Measurements from ENCODE around the gene SLC26A9. TPM values are rescaled to one million over a fixed set of nuclear protein-coding genes. Genes with fewer than 3 reads are reported as not detected.

SLC26A9 gene
- total RNA-seq, 1 experiment from 2014 or later, result 1.0 TPM

DNA sequence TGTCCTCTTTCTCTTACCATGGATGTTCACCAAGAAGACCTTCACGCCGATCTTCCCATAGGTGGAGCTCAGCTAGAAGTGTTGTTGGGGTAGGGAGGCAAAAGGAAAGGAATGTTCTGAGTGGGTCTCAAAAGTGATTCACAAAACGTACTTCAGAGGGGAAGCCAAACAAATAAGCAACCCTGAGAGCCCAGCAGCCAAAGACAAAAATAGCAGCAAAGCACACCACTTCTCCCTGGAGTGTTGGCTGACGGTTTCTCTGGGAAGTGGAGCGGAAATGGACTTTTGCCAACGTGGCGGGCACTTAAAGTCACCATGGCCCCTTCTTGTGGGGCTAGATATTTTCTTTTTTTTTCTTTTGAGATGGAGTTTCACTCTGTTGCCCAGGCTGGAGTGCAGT, 23.1 kb downstream of the SLC26A9 start:
- H3K27me3 ChIP-seq (ENCODE audit: insufficient read depth, low read depth), result no peaks in the 10 kb centered on the region
- H3K36me3 ChIP-seq (ENCODE audit: low read depth), result no peaks in the 10 kb centered on the region
- H3K4me2 ChIP-seq, result no peak overlapping the region
- POLR2A ChIA-PET (ENCODE audit: unreplicated experiment), result interaction anchor here (0.6 kb wide), 1 partner anchor 23 kb away, joined by 8 read pairs; the partner anchor contains the start of gene SLC26A9
- CTCF ChIA-PET, result interaction anchor here (3.7 kb wide), 1 partner anchor 57 kb away, joined by 79 read pairs; no protein-coding TSS in a partner anchor
- H3K4me3 ChIP-seq, result no peak overlapping the region
- H3F3A ChIP-seq (ENCODE audit: insufficient read depth, low read depth), result no peaks in the 10 kb centered on the region
- no peaks in the 10 kb centered on the region for H3K9me3 ChIP-seq (ENCODE audit: insufficient read depth, low read depth)
- no peak overlapping the region for H2AFZ ChIP-seq
- no peak overlapping the region for H3K27ac ChIP-seq
- intact Hi-C loops (cut with micrococcal nuclease; ENCODE audit: unreplicated experiment), result no loop called here
- no peaks in the 10 kb centered on the region for H3K79me2 ChIP-seq (ENCODE audit: low read depth)
- TF ChIP-seq, protein P1, sequence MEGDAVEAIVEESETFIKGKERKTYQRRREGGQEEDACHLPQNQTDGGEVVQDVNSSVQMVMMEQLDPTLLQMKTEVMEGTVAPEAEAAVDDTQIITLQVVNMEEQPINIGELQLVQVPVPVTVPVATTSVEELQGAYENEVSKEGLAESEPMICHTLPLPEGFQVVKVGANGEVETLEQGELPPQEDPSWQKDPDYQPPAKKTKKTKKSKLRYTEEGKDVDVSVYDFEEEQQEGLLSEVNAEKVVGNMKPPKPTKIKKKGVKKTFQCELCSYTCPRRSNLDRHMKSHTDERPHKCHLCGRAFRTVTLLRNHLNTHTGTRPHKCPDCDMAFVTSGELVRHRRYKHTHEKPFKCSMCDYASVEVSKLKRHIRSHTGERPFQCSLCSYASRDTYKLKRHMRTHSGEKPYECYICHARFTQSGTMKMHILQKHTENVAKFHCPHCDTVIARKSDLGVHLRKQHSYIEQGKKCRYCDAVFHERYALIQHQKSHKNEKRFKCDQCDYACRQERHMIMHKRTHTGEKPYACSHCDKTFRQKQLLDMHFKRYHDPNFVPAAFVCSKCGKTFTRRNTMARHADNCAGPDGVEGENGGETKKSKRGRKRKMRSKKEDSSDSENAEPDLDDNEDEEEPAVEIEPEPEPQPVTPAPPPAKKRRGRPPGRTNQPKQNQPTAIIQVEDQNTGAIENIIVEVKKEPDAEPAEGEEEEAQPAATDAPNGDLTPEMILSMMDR (conservative IDR thresholded peaks at IDR 0.05), result no peak
- no peak for TF ChIP-seq EZH2 (IDR thresholded peaks at IDR 0.05; ENCODE audit: low read depth)
- H4K20me1 ChIP-seq (ENCODE audit: insufficient read depth), result no peaks in the 10 kb centered on the region
- H3K4me1 ChIP-seq (replicated peaks; ENCODE audit: insufficient read depth), result no peaks in the 10 kb centered on the region
- BruUV-seq (replicated peaks), result no TSS peak
- no peaks in the 10 kb centered on the region for H3K9me2 ChIP-seq (ENCODE audit: insufficient read depth)
- no peak for DNase-seq

DNA sequence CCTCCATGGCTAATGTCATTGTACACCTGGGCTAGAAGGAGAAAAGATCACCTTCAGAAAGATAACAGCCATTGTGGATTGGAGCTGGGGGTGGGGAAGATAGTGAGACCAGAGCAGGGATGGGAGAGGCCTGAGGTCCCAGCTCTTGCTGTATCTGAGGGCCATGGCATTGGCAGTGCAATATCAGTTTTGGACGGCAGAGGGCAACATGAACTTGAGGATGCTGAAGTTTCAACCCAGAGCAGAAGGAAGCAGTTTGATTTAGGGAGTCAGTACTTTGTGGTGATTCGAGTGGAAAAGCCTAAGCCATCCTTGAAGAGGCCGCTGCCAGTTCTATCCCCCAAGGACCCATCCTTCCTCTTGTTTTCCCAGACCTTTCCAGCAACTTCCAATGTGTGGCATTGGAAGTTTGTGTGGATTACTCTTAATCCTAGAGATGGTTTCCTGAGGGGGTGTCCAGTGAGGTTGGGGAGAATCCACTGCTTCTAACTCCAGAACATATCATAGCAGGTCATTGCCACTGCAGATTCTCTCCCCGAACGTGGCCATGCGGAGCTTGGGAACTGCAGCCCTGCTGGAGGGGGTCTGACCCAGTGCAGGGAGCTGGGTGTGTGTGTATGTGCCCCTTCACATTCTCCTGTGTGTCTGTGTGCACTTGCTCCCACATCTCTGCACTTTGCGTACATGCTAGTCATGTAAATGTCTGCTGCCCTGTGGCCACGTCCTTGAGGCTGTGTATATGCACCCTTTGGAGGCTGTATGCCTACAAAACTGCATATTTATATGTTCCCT, 24.1 kb downstream of the SLC26A9 start:
- H3K27ac ChIP-seq, result no peak overlapping the region
- H3K9me3 ChIP-seq (ENCODE audit: insufficient read depth, low read depth), result no peaks in the 10 kb centered on the region
- DNase-seq, result peak; percentile 66 to 76
- H3F3A ChIP-seq (ENCODE audit: insufficient read depth, low read depth), result no peaks in the 10 kb centered on the region
- ChIA-PET POLR2A (ENCODE audit: unreplicated experiment) (no interaction called here), CTCF (interaction anchor here (0.6 to 3.7 kb wide), 11 partner anchors 12 to 1106 kb away, joined by 3 to 79 read pairs (median 5); partner anchors contain the start of genes AVPR1B and SLC26A9)
- TF ChIP-seq, protein P1 (conservative IDR thresholded peaks at IDR 0.05), result peak; percentile 97
- no peak for TF ChIP-seq EZH2 (IDR thresholded peaks at IDR 0.05; ENCODE audit: low read depth)
- H3K79me2 ChIP-seq (ENCODE audit: low read depth), result no peaks in the 10 kb centered on the region
- no peaks in the 10 kb centered on the region for H3K36me3 ChIP-seq (ENCODE audit: low read depth)
- no TSS peak for BruUV-seq (replicated peaks)
- no peak overlapping the region for H2AFZ ChIP-seq
- no peaks in the 10 kb centered on the region for H3K4me1 ChIP-seq (replicated peaks; ENCODE audit: insufficient read depth)
- no peaks in the 10 kb centered on the region for H3K9me2 ChIP-seq (ENCODE audit: insufficient read depth)
- no peaks in the 10 kb centered on the region for H4K20me1 ChIP-seq (ENCODE audit: insufficient read depth)
- intact Hi-C loops (cut with micrococcal nuclease; ENCODE audit: unreplicated experiment), result loop anchor here (1.0 to 10.0 kb wide), 5 partner anchors 58 to 334 kb away; no protein-coding TSS in a partner anchor
- no peak overlapping the region for H3K4me3 ChIP-seq
- H3K4me2 ChIP-seq, result no peak overlapping the region
- H3K27me3 ChIP-seq (ENCODE audit: insufficient read depth, low read depth), result no peaks in the 10 kb centered on the region

DNA sequence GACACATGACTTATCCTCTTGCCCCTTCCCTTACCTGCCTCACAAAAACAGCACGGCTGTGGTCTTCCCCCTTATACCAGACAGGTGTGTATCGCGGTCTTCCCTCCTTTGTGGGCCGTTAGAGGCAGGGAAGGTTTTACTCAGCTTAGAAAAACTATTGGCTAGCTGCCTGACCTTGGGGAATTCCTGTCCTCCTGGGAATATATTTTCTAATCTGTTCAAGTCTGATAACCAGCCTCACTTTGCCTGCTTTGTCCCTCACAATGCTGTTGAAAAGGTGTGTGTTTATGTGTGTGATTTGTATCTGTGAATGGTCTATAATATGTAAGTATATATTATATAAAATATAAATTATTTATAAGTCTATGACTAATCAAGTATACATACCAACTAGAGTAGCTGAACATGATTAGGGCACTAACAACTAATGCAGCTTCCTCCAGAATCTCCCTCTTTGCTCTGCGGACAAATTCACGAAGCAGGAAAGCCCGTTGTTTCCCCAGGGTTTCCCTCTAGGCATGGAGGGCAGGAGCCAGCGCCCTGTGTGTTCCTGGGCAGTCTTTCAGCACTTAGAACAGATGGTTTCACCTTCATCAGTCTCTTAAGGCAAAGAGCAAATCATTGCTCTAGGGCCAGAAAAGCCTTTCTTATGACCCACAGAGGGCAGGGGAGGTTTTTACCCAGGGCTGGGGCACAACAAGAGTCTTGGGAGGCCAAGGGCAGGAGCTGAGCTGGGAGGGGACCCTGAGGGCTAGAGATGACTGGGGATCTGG, 25.6 kb downstream of the SLC26A9 start:
- Histone ChIP-seq H3K9me2 (ENCODE audit: insufficient read depth) (no peaks in the 10 kb centered on the region), H3K36me3 (ENCODE audit: low read depth) (no peaks in the 10 kb centered on the region), H3F3A (ENCODE audit: insufficient read depth, low read depth) (no peaks in the 10 kb centered on the region), H3K4me1 (replicated peaks; ENCODE audit: insufficient read depth) (no peaks in the 10 kb centered on the region), H3K79me2 (ENCODE audit: low read depth) (no peaks in the 10 kb centered on the region), H3K4me3 (no peak overlapping the region), H3K9me3 (ENCODE audit: insufficient read depth, low read depth) (no peaks in the 10 kb centered on the region), H4K20me1 (ENCODE audit: insufficient read depth) (no peaks in the 10 kb centered on the region), H3K27ac (no peak overlapping the region), H3K4me2 (no peak overlapping the region), H2AFZ (no peak overlapping the region), H3K27me3 (ENCODE audit: insufficient read depth, low read depth) (no peaks in the 10 kb centered on the region)
- TF ChIP-seq EZH2 (IDR thresholded peaks at IDR 0.05; ENCODE audit: low read depth), result no peak
- TF ChIP-seq, protein P1 (conservative IDR thresholded peaks at IDR 0.05), result no peak
- no peak for DNase-seq
- ChIA-PET POLR2A (ENCODE audit: unreplicated experiment) (no interaction called here), CTCF (interaction anchor here (0.6 to 3.7 kb wide), 6 partner anchors 9 to 275 kb away, joined by 3 to 79 read pairs (median 4); partner anchors contain the start of gene SLC26A9)
- intact Hi-C loops (cut with micrococcal nuclease; ENCODE audit: unreplicated experiment), result loop anchor here (5.0 to 10.0 kb wide), 2 partner anchors 260 to 333 kb away; no protein-coding TSS in a partner anchor
- no TSS peak for BruUV-seq (replicated peaks)
